Dendritic cell treated with granulocyte-macrophage colony-stimulating factor and Interleukin-4, amounts not matched to agents 40 ng/mL and 50 ng/mL, for 4 days (primary cell): ENCODE measurements around the gene TMCC1.

Source experiments
- H3K27ac Mint-ChIP-seq: one replicate; pipeline ENCODE4 v1.8.0; 2022; ENCODE audit warnings: mild to moderate bottlenecking, mixed read lengths
- H3K27me3 Mint-ChIP-seq: one replicate; pipeline ENCODE4 v1.8.0; 2022; ENCODE audit warnings: mild to moderate bottlenecking, mixed read lengths
- H3K36me3 Mint-ChIP-seq: one replicate; pipeline ENCODE4 v1.8.0; 2022; ENCODE audit warnings: low read depth, mixed read lengths
- H3K4me1 Mint-ChIP-seq: one replicate; pipeline ENCODE4 v1.8.0; 2022; ENCODE audit warnings: low read depth, mixed read lengths
- H3K4me3 Mint-ChIP-seq: one replicate; pipeline ENCODE4 v1.8.0; 2022; ENCODE audit warnings: mild to moderate bottlenecking, moderate library complexity, mixed read lengths
- H3K9me3 Mint-ChIP-seq: one replicate; pipeline ENCODE4 v1.8.0; 2022; ENCODE audit warnings: mixed read lengths
- intact Hi-C: fragments of 100-400 bp; cut with micrococcal nuclease; formaldehyde crosslinking; loops from one replicate; pipeline ENCODE4 v1.15.0; 2022

The TMCC1 gene

GRCh38 chr3:129606636-129607390 lies 286.7 kb downstream of the TMCC1 start, which contains the start of gene PLXND1:
PLXND1 (minus strand) TSS chr3:129606676; CDS start chr3:129606639, 37 bp downstream.
- Mint-ChIP-seq H3K36me3 (peaks cover 39% of the 10 kb centered on the region), H3K27me3 (peaks cover 13% of the 10 kb centered on the region), H3K4me1 (peaks cover 62% of the 10 kb centered on the region), H3K4me3 (peak within 1 kb of the TSS; percentile 92), H3K27ac (peak within 1 kb of the TSS; percentile 99), H3K9me3 (no peaks in the 10 kb centered on the region)
- intact Hi-C loops: no loop called here

- Mint-ChIP-seq H3K4me3 (peak overlapping the region; percentile 92), H3K27ac (peak overlapping the region; percentile 99), H3K36me3 (peaks cover 47% of the 10 kb centered on the region), H3K4me1 (peaks cover 62% of the 10 kb centered on the region), H3K27me3 (peaks cover 8% of the 10 kb centered on the region), H3K9me3 (no peaks in the 10 kb centered on the region)
- intact Hi-C loops: no loop called here
Observed at GRCh38 chr3:129605922-129606635, 287.4 kb downstream of the TMCC1 start.

- Mint-ChIP-seq H3K27me3 (peaks cover 8% of the 10 kb centered on the region), H3K27ac (peak overlapping the region; percentile 99), H3K36me3 (peaks cover 54% of the 10 kb centered on the region), H3K4me3 (peak overlapping the region; percentile 92), H3K9me3 (no peaks in the 10 kb centered on the region), H3K4me1 (peaks cover 69% of the 10 kb centered on the region)
- intact Hi-C loops: no loop called here
Observed at GRCh38 chr3:129605203-129605921, 288.1 kb downstream of the TMCC1 start.

GRCh38 chr3:129604767-129605166 lies 288.7 kb downstream of the TMCC1 start:
- intact Hi-C loops: no loop called here
- Mint-ChIP-seq H3K4me3 (peak overlapping the region; percentile 92), H3K27me3 (peaks cover 7% of the 10 kb centered on the region), H3K9me3 (no peaks in the 10 kb centered on the region), H3K27ac (peak overlapping the region; percentile 99), H3K36me3 (peaks cover 58% of the 10 kb centered on the region), H3K4me1 (peaks cover 75% of the 10 kb centered on the region)

- Mint-ChIP-seq H3K9me3 (no peaks in the 10 kb centered on the region), H3K36me3 (peaks cover 64% of the 10 kb centered on the region), H3K27me3 (peaks cover 7% of the 10 kb centered on the region), H3K4me1 (peaks cover 81% of the 10 kb centered on the region), H3K4me3 (peak overlapping the region; percentile 92), H3K27ac (peak overlapping the region; percentile 99)
- intact Hi-C loops: no loop called here
Observed at GRCh38 chr3:129603991-129604749, 289.3 kb downstream of the TMCC1 start.

- H3K9me3 Mint-ChIP-seq: no peaks in the 10 kb centered on the region
- H3K36me3 Mint-ChIP-seq: peaks cover 70% of the 10 kb centered on the region
- H3K27ac Mint-ChIP-seq: peak overlapping the region; percentile 99
- intact Hi-C loops: no loop called here
- H3K4me1 Mint-ChIP-seq: peaks cover 82% of the 10 kb centered on the region
- H3K27me3 Mint-ChIP-seq: peaks cover 3% of the 10 kb centered on the region
- H3K4me3 Mint-ChIP-seq: peak overlapping the region; percentile 92
Observed at GRCh38 chr3:129603561-129603942, 290.0 kb downstream of the TMCC1 start.

- peaks cover 82% of the 10 kb centered on the region for H3K4me1 Mint-ChIP-seq
- peak overlapping the region; percentile 99 for H3K27ac Mint-ChIP-seq
- peak overlapping the region; percentile 92 for H3K4me3 Mint-ChIP-seq
- intact Hi-C loops: no loop called here
- peaks cover 76% of the 10 kb centered on the region for H3K36me3 Mint-ChIP-seq
- no peaks in the 10 kb centered on the region for H3K9me3 Mint-ChIP-seq
- no peaks in the 10 kb centered on the region for H3K27me3 Mint-ChIP-seq
Observed at GRCh38 chr3:129602730-129603560, 290.6 kb downstream of the TMCC1 start.

GRCh38 chr3:129602309-129602708 lies 291.2 kb downstream of the TMCC1 start:
- peaks cover 82% of the 10 kb centered on the region for H3K4me1 Mint-ChIP-seq

GRCh38 chr3:129601713-129602112 lies 291.8 kb downstream of the TMCC1 start:
- intact Hi-C loops: no loop called here
- Mint-ChIP-seq H3K27me3 (no peaks in the 10 kb centered on the region), H3K9me3 (no peaks in the 10 kb centered on the region), H3K4me3 (peak overlapping the region; percentile 1), H3K36me3 (peaks cover 74% of the 10 kb centered on the region), H3K4me1 (peaks cover 82% of the 10 kb centered on the region), H3K27ac (peak overlapping the region; percentile 99)

More at GRCh38 chr3:129602309-129602708, 291.2 kb downstream of the TMCC1 start:
- no peak overlapping the region for H3K4me3 Mint-ChIP-seq
- no peaks in the 10 kb centered on the region for H3K27me3 Mint-ChIP-seq
- H3K9me3 Mint-ChIP-seq: no peaks in the 10 kb centered on the region
- H3K36me3 Mint-ChIP-seq: peaks cover 80% of the 10 kb centered on the region
- intact Hi-C loops: no loop called here
- peak overlapping the region; percentile 99 for H3K27ac Mint-ChIP-seq

- Mint-ChIP-seq H3K27ac (peak overlapping the region; percentile 99), H3K4me1 (peaks cover 94% of the 10 kb centered on the region), H3K27me3 (no peaks in the 10 kb centered on the region), H3K36me3 (peaks cover 76% of the 10 kb centered on the region), H3K4me3 (no peak overlapping the region), H3K9me3 (no peaks in the 10 kb centered on the region)
- intact Hi-C loops: no loop called here
Observed at GRCh38 chr3:129600348-129600747, 293.2 kb downstream of the TMCC1 start.

GRCh38 chr3:129599607-129600006 lies 293.9 kb downstream of the TMCC1 start:
- Mint-ChIP-seq H3K9me3 (no peaks in the 10 kb centered on the region), H3K4me3 (peak overlapping the region; percentile 44), H3K27me3 (no peaks in the 10 kb centered on the region), H3K27ac (peak overlapping the region; percentile 99), H3K36me3 (peaks cover 77% of the 10 kb centered on the region), H3K4me1 (peaks cover 99% of the 10 kb centered on the region)
- intact Hi-C loops: no loop called here

GRCh38 chr3:129599073-129599472 lies 294.4 kb downstream of the TMCC1 start:
- Mint-ChIP-seq H3K4me3 (peak overlapping the region; percentile 44), H3K27ac (peak overlapping the region; percentile 99), H3K27me3 (no peaks in the 10 kb centered on the region), H3K36me3 (peaks cover 75% of the 10 kb centered on the region), H3K9me3 (no peaks in the 10 kb centered on the region), H3K4me1 (peaks cover 99% of the 10 kb centered on the region)
- intact Hi-C loops: no loop called here

- H3K4me1 Mint-ChIP-seq: peaks cover 99% of the 10 kb centered on the region
- no peak overlapping the region for H3K4me3 Mint-ChIP-seq
- peak overlapping the region; percentile 99 for H3K27ac Mint-ChIP-seq
- H3K27me3 Mint-ChIP-seq: no peaks in the 10 kb centered on the region
- no peaks in the 10 kb centered on the region for H3K9me3 Mint-ChIP-seq
- H3K36me3 Mint-ChIP-seq: peaks cover 77% of the 10 kb centered on the region
- intact Hi-C loops: no loop called here
Observed at GRCh38 chr3:129598484-129598883, 295.0 kb downstream of the TMCC1 start.
